ENCODE data around the gene CDCA8.
"Not testable (repeated sequence)": the region's sequence is repeated elsewhere in the genome, so short reads cannot be mapped to it uniquely, and the experiment has no call there.

CDCA8 gene

GRCh38 chr1:37676281-37677142, 15.8 kb upstream of the CDCA8 start:
- DNase-seq: no peak

- DNase-seq: no peak
These were observed 15.2 kb upstream of the CDCA8 start for GRCh38 chr1:37677143-37677439.

- DNase-seq: no peak
These were observed 14.5 kb upstream of the CDCA8 start for GRCh38 chr1:37677808-37678207.

- DNase-seq: no peak
These were observed 11.4 kb upstream of the CDCA8 start for GRCh38 chr1:37680933-37681332.

- DNase-seq: peak; percentile 78
These were observed 9.9 kb upstream of the CDCA8 start for GRCh38 chr1:37682334-37682987.

- DNase-seq: not testable (repeated sequence)
These were observed 8.1 kb upstream of the CDCA8 start for GRCh38 chr1:37684182-37684581.

GRCh38 chr1:37685722-37686121, 6.6 kb upstream of the CDCA8 start:
- no peak for DNase-seq

- not testable (repeated sequence) for DNase-seq
These were observed 4.6 kb upstream of the CDCA8 start for GRCh38 chr1:37687764-37688163.

- no peak for DNase-seq
These were observed 3.4 kb upstream of the CDCA8 start for GRCh38 chr1:37688926-37689325.

- DNase-seq: no peak
These were observed 729 bp upstream of the CDCA8 start for GRCh38 chr1:37691497-37692077.

GRCh38 chr1:37692834-37693175, 489 bp downstream of the CDCA8 start:
- no peak for DNase-seq

GRCh38 chr1:37697090-37697489, 4.8 kb downstream of the CDCA8 start:
- no peak for DNase-seq

GRCh38 chr1:37697737-37698136, 5.4 kb downstream of the CDCA8 start:
- DNase-seq: no peak

GRCh38 chr1:37699147-37699546, 6.8 kb downstream of the CDCA8 start:
- no peak for DNase-seq

- no peak for DNase-seq
These were observed 8.7 kb downstream of the CDCA8 start for GRCh38 chr1:37701051-37701450.

GRCh38 chr1:37703061-37703460, 10.7 kb downstream of the CDCA8 start:
- no peak for DNase-seq

- no peak for DNase-seq
These were observed 12.7 kb downstream of the CDCA8 start for GRCh38 chr1:37704966-37705365.

- DNase-seq: no peak
These were observed 13.1 kb downstream of the CDCA8 start for GRCh38 chr1:37705399-37705798.

GRCh38 chr1:37708471-37708870, 16.2 kb downstream of the CDCA8 start:
- no peak for DNase-seq

- no peak for DNase-seq
These were observed 21.9 kb downstream of the CDCA8 start for GRCh38 chr1:37714226-37714625.

- DNase-seq: no peak
These were observed 22.4 kb downstream of the CDCA8 start for GRCh38 chr1:37714689-37715088.

- no peak for DNase-seq
These were observed 24.0 kb downstream of the CDCA8 start for GRCh38 chr1:37716321-37716720.

- no peak for DNase-seq
These were observed 25.3 kb downstream of the CDCA8 start for GRCh38 chr1:37717631-37718030.

- no peak for DNase-seq
These were observed 26.0 kb downstream of the CDCA8 start for GRCh38 chr1:37718181-37718900.
